ENCODE data around the gene PCDHGA3. TPM values are rescaled to one million over a fixed set of nuclear protein-coding genes. Genes with fewer than 3 reads are reported as not detected.
"Not testable (repeated sequence)": the region's sequence is repeated elsewhere in the genome, so short reads cannot be mapped to it uniquely, and the experiment has no call there.

PCDHGA3 gene
- total and polyA plus RNA-seq, 2 donors from 2014 or later: 0.22 to 4.0 TPM

DNA sequence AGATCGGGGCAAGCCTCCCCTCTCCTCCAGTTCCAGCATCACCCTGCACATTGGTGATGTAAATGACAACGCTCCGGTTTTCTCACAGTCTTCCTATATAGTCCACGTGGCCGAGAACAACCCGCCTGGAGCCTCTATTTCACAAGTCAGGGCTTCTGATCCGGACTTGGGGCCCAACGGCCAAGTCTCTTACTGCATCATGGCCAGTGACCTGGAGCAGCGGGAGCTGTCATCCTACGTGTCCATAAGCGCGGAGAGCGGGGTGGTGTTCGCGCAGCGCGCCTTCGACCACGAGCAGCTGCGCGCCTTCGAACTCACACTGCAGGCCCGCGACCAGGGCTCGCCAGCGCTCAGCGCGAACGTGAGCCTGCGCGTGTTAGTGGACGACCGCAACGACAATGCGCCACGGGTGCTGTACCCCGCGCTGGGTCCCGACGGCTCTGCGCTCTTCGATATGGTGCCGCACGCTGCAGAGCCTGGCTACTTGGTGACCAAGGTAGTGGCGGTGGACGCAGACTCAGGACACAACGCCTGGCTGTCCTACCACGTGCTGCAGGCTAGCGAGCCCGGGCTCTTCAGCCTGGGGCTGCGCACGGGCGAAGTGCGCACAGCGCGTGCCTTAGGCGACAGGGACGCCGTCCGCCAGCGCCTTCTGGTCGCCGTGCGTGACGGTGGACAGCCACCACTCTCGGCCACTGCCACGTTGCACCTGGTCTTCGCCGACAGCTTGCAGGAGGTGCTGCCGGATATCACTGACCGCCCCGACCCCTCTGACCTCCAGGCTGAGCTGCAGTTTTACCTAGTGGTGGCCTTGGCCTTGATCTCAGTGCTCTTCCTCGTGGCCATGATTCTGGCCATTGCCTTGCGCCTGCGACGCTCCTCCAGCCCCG, 45.8 kb downstream of the PCDHGA3 start:
- Histone ChIP-seq H3K9me3 (ENCODE audit: control insufficient read depth in 2 of 3, insufficient read depth in 1 of 3, low read length in 3 of 3) (peaks cover 6 to 86% (median 19%) of the 10 kb centered on the region in 3 donors), H3K27me3 (ENCODE audit: control insufficient read depth, insufficient read depth, low read length) (no peaks in the 10 kb centered on the region), H3K27ac (ENCODE audit: low read depth in 2 of 2, low read length in 2 of 2) (no peak overlapping the region), H3K4me3 (ENCODE audit: low read length in 3 of 3) (no peak overlapping the region), H3K9ac (ENCODE audit: low read length in 3 of 3) (no peak overlapping the region), H3K4me1 (ENCODE audit: control insufficient read depth in 2 of 3, insufficient read depth in 2 of 3, low read depth in 1 of 3, low read length in 3 of 3) (no peaks in the 10 kb centered on the region), H3K36me3 (ENCODE audit: control insufficient read depth in 2 of 3, insufficient read depth in 3 of 3, low read length in 3 of 3) (no peaks in the 10 kb centered on the region)
- intact Hi-C loops (cut with DNase I): no loop called here
- TF ChIP-seq, protein P1, sequence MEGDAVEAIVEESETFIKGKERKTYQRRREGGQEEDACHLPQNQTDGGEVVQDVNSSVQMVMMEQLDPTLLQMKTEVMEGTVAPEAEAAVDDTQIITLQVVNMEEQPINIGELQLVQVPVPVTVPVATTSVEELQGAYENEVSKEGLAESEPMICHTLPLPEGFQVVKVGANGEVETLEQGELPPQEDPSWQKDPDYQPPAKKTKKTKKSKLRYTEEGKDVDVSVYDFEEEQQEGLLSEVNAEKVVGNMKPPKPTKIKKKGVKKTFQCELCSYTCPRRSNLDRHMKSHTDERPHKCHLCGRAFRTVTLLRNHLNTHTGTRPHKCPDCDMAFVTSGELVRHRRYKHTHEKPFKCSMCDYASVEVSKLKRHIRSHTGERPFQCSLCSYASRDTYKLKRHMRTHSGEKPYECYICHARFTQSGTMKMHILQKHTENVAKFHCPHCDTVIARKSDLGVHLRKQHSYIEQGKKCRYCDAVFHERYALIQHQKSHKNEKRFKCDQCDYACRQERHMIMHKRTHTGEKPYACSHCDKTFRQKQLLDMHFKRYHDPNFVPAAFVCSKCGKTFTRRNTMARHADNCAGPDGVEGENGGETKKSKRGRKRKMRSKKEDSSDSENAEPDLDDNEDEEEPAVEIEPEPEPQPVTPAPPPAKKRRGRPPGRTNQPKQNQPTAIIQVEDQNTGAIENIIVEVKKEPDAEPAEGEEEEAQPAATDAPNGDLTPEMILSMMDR (IDR thresholded peaks at IDR 0.05; ENCODE audit: borderline replicate concordance, extremely low read depth, insufficient read depth): no peak
- DNase-seq (no peak), FAIRE-seq (no peak)

DNA sequence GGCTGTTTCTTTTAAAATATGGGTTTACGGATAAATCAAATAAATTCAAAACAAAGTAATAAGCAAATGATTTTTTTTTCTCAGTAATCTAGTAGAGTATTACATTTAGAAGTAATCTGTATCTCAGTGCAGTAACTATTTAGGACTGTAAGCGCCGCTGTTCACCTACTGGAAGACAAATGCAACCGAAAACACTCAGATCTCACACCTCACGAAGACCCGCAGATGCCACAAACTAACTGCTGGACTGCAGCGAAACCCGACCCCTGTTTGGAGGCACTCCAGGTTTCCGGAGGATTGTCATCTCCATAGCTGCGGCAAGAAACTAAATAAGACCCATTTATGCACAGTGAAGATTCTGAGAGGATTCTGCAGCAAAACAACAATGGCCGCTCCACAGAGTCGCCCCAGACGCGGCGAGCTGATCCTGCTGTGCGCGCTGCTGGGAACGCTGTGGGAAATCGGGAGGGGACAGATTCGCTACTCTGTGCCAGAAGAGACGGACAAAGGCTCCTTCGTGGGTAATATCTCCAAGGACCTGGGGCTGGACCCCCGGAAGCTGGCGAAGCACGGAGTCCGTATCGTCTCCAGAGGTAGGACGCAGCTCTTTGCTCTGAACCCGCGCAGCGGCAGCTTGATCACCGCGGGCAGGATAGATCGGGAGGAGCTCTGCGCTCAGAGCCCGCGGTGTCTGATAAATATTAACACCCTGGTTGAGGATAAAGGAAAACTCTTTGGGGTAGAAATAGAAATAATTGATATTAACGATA, 49.0 kb downstream of the PCDHGA3 start, which contains the start of gene PCDHGA8:
Gene PCDHGA8 (plus strand): TSS at position 205 of the 770 bp plus-strand sequence. CDS start 181 bp downstream, at position 386.
- Histone ChIP-seq H3K4me1 (ENCODE audit: control insufficient read depth in 2 of 3, insufficient read depth in 2 of 3, low read depth in 1 of 3, low read length in 3 of 3) (no peaks in the 10 kb centered on the region), H3K27me3 (ENCODE audit: control insufficient read depth, insufficient read depth, low read length) (no peaks in the 10 kb centered on the region), H3K9ac (ENCODE audit: low read length in 3 of 3) (no peak within 1 kb of the TSS), H3K36me3 (ENCODE audit: control insufficient read depth in 2 of 3, insufficient read depth in 3 of 3, low read length in 3 of 3) (no peaks in the 10 kb centered on the region), H3K27ac (ENCODE audit: low read depth in 2 of 2, low read length in 2 of 2) (no peak within 1 kb of the TSS), H3K9me3 (ENCODE audit: control insufficient read depth in 2 of 3, insufficient read depth in 1 of 3, low read length in 3 of 3) (peaks cover 4 to 68% (median 11%) of the 10 kb centered on the region in 3 donors), H3K4me3 (ENCODE audit: low read length in 3 of 3) (no peak within 1 kb of the TSS)
- DNase-seq: no peak
- TF ChIP-seq, protein P1 (IDR thresholded peaks at IDR 0.05; ENCODE audit: borderline replicate concordance, extremely low read depth, insufficient read depth): no peak
- intact Hi-C loops (cut with DNase I): no loop called here
- no peak for FAIRE-seq

DNA sequence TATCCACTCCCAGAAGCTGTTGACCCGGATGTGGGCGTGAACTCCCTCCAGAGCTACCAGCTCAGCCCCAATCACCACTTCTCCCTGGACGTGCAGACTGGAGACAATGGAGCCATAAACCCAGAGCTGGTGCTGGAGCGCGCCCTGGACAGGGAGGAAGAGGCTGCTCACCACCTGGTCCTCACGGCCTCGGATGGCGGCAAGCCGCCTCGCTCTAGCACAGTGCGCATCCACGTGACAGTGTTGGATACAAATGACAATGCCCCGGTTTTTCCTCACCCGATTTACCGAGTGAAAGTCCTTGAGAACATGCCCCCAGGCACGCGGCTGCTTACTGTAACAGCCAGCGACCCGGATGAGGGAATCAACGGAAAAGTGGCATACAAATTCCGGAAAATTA, 49.6 kb downstream of the PCDHGA3 start:
- no peak for FAIRE-seq
- TF ChIP-seq, protein P1 (IDR thresholded peaks at IDR 0.05; ENCODE audit: borderline replicate concordance, extremely low read depth, insufficient read depth): no peak
- peaks cover 4 to 67% (median 10%) of the 10 kb centered on the region in 3 donors for H3K9me3 ChIP-seq (ENCODE audit: control insufficient read depth in 2 of 3, insufficient read depth in 1 of 3, low read length in 3 of 3)
- H3K27me3 ChIP-seq (ENCODE audit: control insufficient read depth, insufficient read depth, low read length): no peaks in the 10 kb centered on the region
- no peak overlapping the region for H3K27ac ChIP-seq (ENCODE audit: low read depth in 2 of 2, low read length in 2 of 2)
- intact Hi-C loops (cut with DNase I): no loop called here
- H3K9ac ChIP-seq (ENCODE audit: low read length in 3 of 3): no peak overlapping the region
- H3K4me1 ChIP-seq (ENCODE audit: control insufficient read depth in 2 of 3, insufficient read depth in 2 of 3, low read depth in 1 of 3, low read length in 3 of 3): no peaks in the 10 kb centered on the region
- no peak for DNase-seq
- H3K4me3 ChIP-seq (ENCODE audit: low read length in 3 of 3): no peak overlapping the region
- no peaks in the 10 kb centered on the region for H3K36me3 ChIP-seq (ENCODE audit: control insufficient read depth in 2 of 3, insufficient read depth in 3 of 3, low read length in 3 of 3)

- H3K27me3 ChIP-seq (ENCODE audit: control insufficient read depth, insufficient read depth, low read length); DNase-seq; intact Hi-C loops (cut with DNase I); H3K4me3 ChIP-seq (ENCODE audit: low read length in 3 of 3); H3K9ac ChIP-seq (ENCODE audit: low read length in 3 of 3); H3K36me3 ChIP-seq (ENCODE audit: control insufficient read depth in 2 of 3, insufficient read depth in 3 of 3, low read length in 3 of 3); FAIRE-seq; H3K27ac ChIP-seq (ENCODE audit: low read depth in 2 of 2, low read length in 2 of 2); H3K4me1 ChIP-seq (ENCODE audit: control insufficient read depth in 2 of 3, insufficient read depth in 2 of 3, low read depth in 1 of 3, low read length in 3 of 3): not testable (repeated sequence)
- peaks cover 2 to 67% (median 13%) of the 10 kb centered on the region in 3 donors for H3K9me3 ChIP-seq (ENCODE audit: control insufficient read depth in 2 of 3, insufficient read depth in 1 of 3, low read length in 3 of 3)
Measured at GRCh38 chr5:141394401-141395187, 51.0 kb downstream of the PCDHGA3 start.
